Upper lobe of left lung (tissue), 6 donors: ENCODE data around the gene HCFC1R1. TPM values are rescaled to one million over a fixed set of nuclear protein-coding genes. Genes with fewer than 3 reads are reported as not detected.
A peak's percentile ranks its signal among the peaks of the same experiment; 100 is the strongest.

Experiments
- ATAC-seq, 2 donors: fragments of 200-7000 bp; cut with Tn5 transposase; one replicate each; pipeline ENCODE4 v1.9.1; 2022; ENCODE audit warnings: mild to moderate bottlenecking in 2 of 2, moderate library complexity in 2 of 2; ENCODE audit not compliant: low FRiP score in 2 of 2
- DNase-seq, 2 donors: peaks; one replicate each; pipeline ENCODE4 v3.0.0-alpha.2; 2019 to 2020
- H3K27ac ChIP-seq, 4 donors: fragments of 200-600 bp; sonication (generic); one replicate each; pipeline ENCODE4 v1.5.1; 2016 to 2019
- H3K27me3 ChIP-seq, 4 donors: fragments of 200-600 bp; sonication (generic); one replicate each; pipeline ENCODE4 v1.5.1; 2017 to 2019
- H3K36me3 ChIP-seq, 4 donors: fragments of 200-600 bp; sonication (generic); one replicate each; pipeline ENCODE4 v1.5.1; 2016 to 2019
- H3K4me1 ChIP-seq, 4 donors: fragments of 200-600 bp; sonication (generic); one replicate each; pipeline ENCODE4 v1.5.1; 2018 to 2019
- H3K4me3 ChIP-seq, 4 donors: fragments of 200-600 bp; sonication (generic); one replicate each; pipeline ENCODE4 v1.5.1; 2017 to 2019; ENCODE audit warnings: mild to moderate bottlenecking in 2 of 4, moderate library complexity in 1 of 4
- H3K9me3 ChIP-seq, 4 donors: fragments of 200-600 bp; sonication (generic); one replicate each; pipeline ENCODE4 v1.5.1; 2018 to 2019
- EP300 ChIP-seq, 4 donors: sonication (generic); formaldehyde crosslinking; IDR thresholded peaks; one replicate each; pipeline ENCODE4 v1.5.1; 2017; ENCODE audit warnings: antibody characterized with exemption in 4 of 4, control low read depth in 2 of 4
- POLR2A ChIP-seq, 4 donors: fragments of 450-650 bp; IDR thresholded peaks; one replicate each; pipeline ENCODE4 v1.5.1; 2016 to 2017; ENCODE audit warnings: antibody characterized with exemption in 4 of 4, mild to moderate bottlenecking in 2 of 4
- POLR2AphosphoS5 ChIP-seq, 2 donors: sonication (generic); formaldehyde crosslinking; IDR thresholded peaks; one replicate each; pipeline ENCODE4 v1.5.1; 2017; ENCODE audit warnings: antibody characterized with exemption in 2 of 2
- WGBS, 2 donors: methylation state at CpG; one replicate each; pipeline ENCODE4 v1.1.5; 2017 to 2018; 5-methylcytosine and 5-hydroxymethylcytosine counted together
- total RNA-seq, 6 donors: library from RNA; depleted of rRNA in 4 of 6; stranded (reverse); fragments of >200 nt in 4 of 6; gene quantifications; one replicate each; pipeline versions ENCODE4 v1.1.0 to v1.2.1, GENCODE V29; 2016 to 2021
- TF ChIP-seq, protein P1 (sequence below), 6 experiments: fragments of 450-650 bp in 4 of 6; fragments of 200-600 bp in 2 of 6; sonication (generic) in 2 of 6; IDR thresholded peaks; one replicate each; pipeline ENCODE4 v1.5.1; 2016 to 2019; ENCODE audit warnings: antibody characterized with exemption in 6 of 6
- donor health status: DM: no; HTN: no; CAD: no; lungs with moderate emphysema.
- donor health status: DM: no; HTN: yes; CAD: no; lungs with severe emphysema.

The HCFC1R1 gene
- total RNA-seq, 6 donors from 2014 or later: 28.3 to 85.1 (median 42.2) TPM

- WGBS, 2 donors: 82 to 91% methylated on average over 5 to 6 of the region's 6 CpGs
- H3K27me3 ChIP-seq: peaks cover 0 to 10% (median 3%) of the 10 kb centered on the region in 4 donors
- H3K27ac ChIP-seq: no peak overlapping the region
- H3K4me1 ChIP-seq: peaks cover 15 to 36% (median 26%) of the 10 kb centered on the region in 4 donors
- no peak overlapping the region for H3K4me3 ChIP-seq
- TF ChIP-seq EP300 (IDR thresholded peaks at IDR 0.05): no peak
- no peak for TF ChIP-seq POLR2AphosphoS5 (IDR thresholded peaks at IDR 0.05)
- TF ChIP-seq POLR2A (IDR thresholded peaks at IDR 0.05): no peak
- TF ChIP-seq, protein P1, sequence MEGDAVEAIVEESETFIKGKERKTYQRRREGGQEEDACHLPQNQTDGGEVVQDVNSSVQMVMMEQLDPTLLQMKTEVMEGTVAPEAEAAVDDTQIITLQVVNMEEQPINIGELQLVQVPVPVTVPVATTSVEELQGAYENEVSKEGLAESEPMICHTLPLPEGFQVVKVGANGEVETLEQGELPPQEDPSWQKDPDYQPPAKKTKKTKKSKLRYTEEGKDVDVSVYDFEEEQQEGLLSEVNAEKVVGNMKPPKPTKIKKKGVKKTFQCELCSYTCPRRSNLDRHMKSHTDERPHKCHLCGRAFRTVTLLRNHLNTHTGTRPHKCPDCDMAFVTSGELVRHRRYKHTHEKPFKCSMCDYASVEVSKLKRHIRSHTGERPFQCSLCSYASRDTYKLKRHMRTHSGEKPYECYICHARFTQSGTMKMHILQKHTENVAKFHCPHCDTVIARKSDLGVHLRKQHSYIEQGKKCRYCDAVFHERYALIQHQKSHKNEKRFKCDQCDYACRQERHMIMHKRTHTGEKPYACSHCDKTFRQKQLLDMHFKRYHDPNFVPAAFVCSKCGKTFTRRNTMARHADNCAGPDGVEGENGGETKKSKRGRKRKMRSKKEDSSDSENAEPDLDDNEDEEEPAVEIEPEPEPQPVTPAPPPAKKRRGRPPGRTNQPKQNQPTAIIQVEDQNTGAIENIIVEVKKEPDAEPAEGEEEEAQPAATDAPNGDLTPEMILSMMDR (IDR thresholded peaks at IDR 0.05): no peak
- H3K9me3 ChIP-seq: no peaks in the 10 kb centered on the region
- DNase-seq (no peak), ATAC-seq (no peak)
- no peaks in the 10 kb centered on the region for H3K36me3 ChIP-seq
Observed at GRCh38 chr16:3014971-3015370, 8.8 kb downstream of the HCFC1R1 start.

DNA sequence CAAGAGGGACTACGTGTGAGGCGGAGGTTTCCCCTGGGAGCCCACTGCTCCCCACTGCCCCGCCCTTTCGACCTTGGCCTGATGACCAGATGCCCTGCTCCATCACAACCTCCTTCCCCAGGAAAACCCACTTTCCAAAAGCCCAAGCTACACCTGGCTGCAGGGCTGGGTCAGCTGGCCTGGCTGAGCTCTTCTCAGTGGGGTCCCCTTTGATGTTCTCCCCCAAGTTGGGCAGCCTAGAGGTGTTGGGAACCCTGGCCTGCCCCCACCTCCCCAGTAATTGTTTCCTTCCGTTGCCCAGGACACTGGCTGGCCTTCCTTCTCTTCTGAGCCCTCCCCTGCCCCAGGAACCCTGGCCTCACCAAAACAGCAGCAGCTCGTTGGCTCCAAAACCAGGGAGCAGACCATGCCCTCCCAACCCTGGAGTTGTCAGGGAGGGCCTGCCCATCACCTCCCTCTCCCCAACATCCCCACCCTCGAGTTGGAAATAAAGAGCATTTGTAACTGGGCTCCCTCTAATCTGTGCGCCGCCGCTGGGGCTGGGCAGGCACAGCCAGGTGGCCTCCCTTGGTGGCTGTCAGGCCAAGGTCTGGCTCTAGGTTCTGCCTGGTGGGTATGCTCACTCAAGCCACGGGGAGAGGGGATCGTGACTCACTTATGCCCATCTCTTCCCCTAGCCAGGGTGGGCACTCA lies 9.6 kb downstream of the HCFC1R1 start:
- H3K9me3 ChIP-seq: no peaks in the 10 kb centered on the region
- peaks cover 8 to 36% (median 24%) of the 10 kb centered on the region in 4 donors for H3K4me1 ChIP-seq
- H3K27ac ChIP-seq: no peak overlapping the region
- peaks cover 0 to 10% (median 3%) of the 10 kb centered on the region in 4 donors for H3K27me3 ChIP-seq
- no peak for DNase-seq
- no peaks in the 10 kb centered on the region for H3K36me3 ChIP-seq
- 43 to 67% methylated on average over 8 to 11 of the region's 12 CpGs for WGBS, 2 donors
- no peak overlapping the region for H3K4me3 ChIP-seq
- ATAC-seq: no peak
- TF ChIP-seq POLR2A (IDR thresholded peaks at IDR 0.05) (no peak), POLR2AphosphoS5 (IDR thresholded peaks at IDR 0.05) (no peak), EP300 (IDR thresholded peaks at IDR 0.05) (no peak)
- TF ChIP-seq, protein P1 (IDR thresholded peaks at IDR 0.05): no peak

GRCh38 chr16:3013491-3013951 lies 10.2 kb downstream of the HCFC1R1 start:
- peaks cover 0 to 10% (median 3%) of the 10 kb centered on the region in 4 donors for H3K27me3 ChIP-seq
- DNase-seq: no peak
- 40 to 67% methylated on average over 9 to 11 of the region's 27 CpGs for WGBS, 2 donors
- H3K9me3 ChIP-seq: no peaks in the 10 kb centered on the region
- TF ChIP-seq, protein P1 (IDR thresholded peaks at IDR 0.05): peak in 1 of 6 experiments; percentile 21
- no peak for TF ChIP-seq POLR2A (IDR thresholded peaks at IDR 0.05)
- H3K36me3 ChIP-seq: no peaks in the 10 kb centered on the region
- no peak overlapping the region for H3K4me3 ChIP-seq
- peaks cover 12 to 38% (median 27%) of the 10 kb centered on the region in 4 donors for H3K4me1 ChIP-seq
- no peak overlapping the region for H3K27ac ChIP-seq
- ATAC-seq: no peak

DNA sequence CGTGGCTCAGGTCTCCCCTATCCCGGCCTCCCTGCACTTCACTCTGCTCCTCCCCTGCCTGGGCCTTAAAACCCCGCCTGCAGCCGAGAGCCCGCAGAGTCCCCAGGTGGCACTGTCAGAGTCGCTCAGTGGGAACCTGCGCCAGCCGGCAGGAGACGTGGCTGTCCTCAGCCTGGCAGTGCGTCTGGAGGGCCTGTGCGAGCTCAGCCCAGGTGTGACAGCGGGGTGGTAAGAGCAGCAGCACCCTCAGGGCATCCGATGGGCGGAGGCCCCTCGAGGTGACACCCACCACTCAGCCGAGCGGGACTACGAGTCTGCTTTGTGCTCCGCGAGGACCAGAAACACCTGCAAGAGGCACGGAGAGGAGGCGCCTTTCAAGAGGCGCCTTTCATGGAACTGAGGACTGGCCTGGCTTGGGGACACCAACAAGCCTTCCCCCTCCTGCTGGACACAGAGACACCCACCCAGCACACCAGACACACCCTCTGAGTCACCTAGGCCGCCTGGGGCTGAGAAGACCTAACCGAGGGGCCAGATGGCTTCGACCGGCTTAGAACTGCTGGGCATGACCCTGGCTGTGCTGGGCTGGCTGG lies 10.8 kb downstream of the HCFC1R1 start, which contains the start of gene CLDN9:
CLDN9 (plus strand) TSS at position 96 of the 593 bp plus-strand sequence; CDS start at position 536, 440 bp downstream.
- no peaks in the 10 kb centered on the region for H3K36me3 ChIP-seq

More for the DNA sequence above, 10.8 kb downstream of the HCFC1R1 start, which contains the start of gene CLDN9:
- ATAC-seq (peak; percentile 37 to 62), DNase-seq (peak; percentile 76 to 85)
- Histone ChIP-seq H3K4me1 (peaks cover 12 to 39% (median 28%) of the 10 kb centered on the region in 4 donors), H3K4me3 (no peak within 1 kb of the TSS), H3K27me3 (peaks cover 0 to 8% (median 1%) of the 10 kb centered on the region in 4 donors), H3K27ac (peak within 1 kb of the TSS in 1 of 4 donors; percentile 26), H3K9me3 (no peaks in the 10 kb centered on the region)
- TF ChIP-seq POLR2AphosphoS5 (IDR thresholded peaks at IDR 0.05) (peak in 1 of 2 donors; percentile 65), POLR2A (IDR thresholded peaks at IDR 0.05) (peak in 1 of 4 donors; percentile 51)
- TF ChIP-seq, protein P1 (IDR thresholded peaks at IDR 0.05): no peak
- 27 to 61% methylated on average over 12 to 20 of the region's 27 CpGs for WGBS, 2 donors
